H9 (cell line): Measurements from ENCODE around the gene USP9X. TPM values are rescaled to one million over a fixed set of nuclear protein-coding genes. Genes with fewer than 3 reads are reported as not detected.

ENCODE experiments used
- DNase-seq: peaks from one replicate; pipeline ENCODE4 v3.0.0-alpha.2; 2017
- H2AFZ ChIP-seq: one replicate; pipeline ENCODE4 v1.6.1; 2013; ENCODE audit warnings: mild to moderate bottlenecking, low read length, control low read depth, moderate library complexity
- H2AK5ac ChIP-seq: 2 replicates; pipeline ENCODE4 v1.6.1; 2013; ENCODE audit warnings: low read length, control low read depth, mixed read lengths; ENCODE audit not compliant: insufficient read length
- H2BK120ac ChIP-seq: one replicate; pipeline ENCODE4 v1.6.1; 2013; ENCODE audit warnings: low read depth, mild to moderate bottlenecking, low read length, control low read depth, inconsistent platforms; ENCODE audit not compliant: poor library complexity, severe bottlenecking
- H2BK12ac ChIP-seq: 2 replicates; pipeline ENCODE4 v1.6.1; 2013; ENCODE audit warnings: low read length, control low read depth, mixed read lengths, low read depth; ENCODE audit not compliant: insufficient read length
- H2BK15ac ChIP-seq: 2 replicates; pipeline ENCODE4 v1.6.1; 2013; ENCODE audit warnings: low read depth, low read length, control low read depth
- H2BK20ac ChIP-seq: one replicate; pipeline ENCODE4 v1.6.1; 2013; ENCODE audit warnings: low read depth, mild to moderate bottlenecking, low read length, control low read depth, inconsistent platforms; ENCODE audit not compliant: poor library complexity, severe bottlenecking
- H2BK5ac ChIP-seq: 2 replicates; pipeline ENCODE4 v1.6.1; 2013; ENCODE audit warnings: low read length, control low read depth, mixed read lengths; ENCODE audit not compliant: insufficient read length
- H3K14ac ChIP-seq: 2 replicates; pipeline ENCODE4 v1.6.1; 2013; ENCODE audit warnings: low read length, control low read depth; ENCODE audit not compliant: insufficient read depth
- H3K18ac ChIP-seq: 2 replicates; pipeline ENCODE4 v1.6.1; 2013; ENCODE audit warnings: low read depth, mild to moderate bottlenecking, mixed read lengths, low read length, control low read depth; ENCODE audit not compliant: insufficient read length
- H3K23ac ChIP-seq: 2 replicates; pipeline ENCODE4 v1.6.1; 2013; ENCODE audit warnings: low read length, control low read depth, mixed read lengths, low read depth; ENCODE audit not compliant: insufficient read length
- H3K23me2 ChIP-seq: 2 replicates; pipeline ENCODE4 v1.6.1; 2013; ENCODE audit warnings: low read depth, mild to moderate bottlenecking, mixed read lengths, low read length, control low read depth; ENCODE audit not compliant: insufficient read length, poor library complexity, severe bottlenecking
- H3K27ac ChIP-seq: 2 replicates; pipeline ENCODE4 v1.5.1; 2013; ENCODE audit warnings: low read length, control low read depth, mixed read lengths, low read depth; ENCODE audit not compliant: insufficient read length
- H3K27me3 ChIP-seq: 2 replicates; pipeline ENCODE4 v1.6.1; 2013; ENCODE audit warnings: low read length, control low read depth, inconsistent platforms; ENCODE audit not compliant: insufficient read depth
- H3K4ac ChIP-seq: 2 replicates; pipeline ENCODE4 v1.6.1; 2013; ENCODE audit warnings: low read depth, mild to moderate bottlenecking, control low read depth, inconsistent platforms, low read length, moderate library complexity
- H3K4me1 ChIP-seq: 2 replicates; pipeline ENCODE4 v1.6.1; 2013; ENCODE audit warnings: low read length, control low read depth, inconsistent platforms; ENCODE audit not compliant: insufficient read depth
- H3K4me2 ChIP-seq: 2 replicates; pipeline ENCODE4 v1.6.1; 2013; ENCODE audit warnings: low read length, control low read depth, mixed read lengths; ENCODE audit not compliant: insufficient read length, insufficient read depth
- H3K56ac ChIP-seq: 2 replicates; pipeline ENCODE4 v1.6.1; 2013; ENCODE audit warnings: low read depth, mild to moderate bottlenecking, mixed read lengths, low read length, control low read depth; ENCODE audit not compliant: insufficient read length
- H3K79me1 ChIP-seq: 2 replicates; pipeline ENCODE4 v1.6.1; 2013; ENCODE audit warnings: low read depth, mild to moderate bottlenecking, moderate library complexity, low read length, control low read depth, inconsistent platforms; ENCODE audit not compliant: insufficient read depth, poor library complexity, severe bottlenecking
- H3K79me2 ChIP-seq: 2 replicates; pipeline ENCODE4 v1.6.1; 2013; ENCODE audit warnings: low read length, control low read depth, inconsistent platforms; ENCODE audit not compliant: insufficient read depth
- H3K9ac ChIP-seq: 2 replicates; pipeline ENCODE4 v1.6.1; 2013; ENCODE audit warnings: low read length, control low read depth, mixed read lengths; ENCODE audit not compliant: insufficient read length; ENCODE audit errors: extremely low read depth
- H3K9me3 ChIP-seq: one replicate; pipeline ENCODE4 v1.6.1; 2013; ENCODE audit warnings: low read depth, low read length, inconsistent platforms; ENCODE audit not compliant: control insufficient read depth
- H3T11ph ChIP-seq: one replicate; pipeline ENCODE4 v1.6.1; 2013; ENCODE audit warnings: mild to moderate bottlenecking, low read length, control low read depth, inconsistent platforms
- H4K20me1 ChIP-seq: one replicate; pipeline ENCODE4 v1.6.1; 2013; ENCODE audit not compliant: control insufficient read depth, insufficient read length, insufficient read depth
- H4K5ac ChIP-seq: 2 replicates; pipeline ENCODE4 v1.6.1; 2013; ENCODE audit warnings: low read depth, mild to moderate bottlenecking, mixed read lengths, low read length, control low read depth; ENCODE audit not compliant: insufficient read length
- H4K8ac ChIP-seq: replicated peaks from 2 replicates; pipeline ENCODE4 v1.6.1; 2013; ENCODE audit warnings: low read length, control low read depth, mixed read lengths, low read depth; ENCODE audit not compliant: insufficient read length
- H4K91ac ChIP-seq: 2 replicates; pipeline ENCODE4 v1.6.1; 2013; ENCODE audit warnings: low read depth, mild to moderate bottlenecking, moderate library complexity, mixed read lengths, low read length, control low read depth; ENCODE audit not compliant: insufficient read length
- H3K27ac Mint-ChIP-seq, 3 experiments: 2 replicates in 2 of 3; 3 replicates in 1 of 3; pipeline ENCODE4 v1.8.0; 2020 to 2021; ENCODE audit warnings: mixed read lengths in 3 of 3, mild to moderate bottlenecking in 1 of 3, moderate library complexity in 1 of 3
- H3K27me3 Mint-ChIP-seq: 2 replicates; pipeline ENCODE4 v1.8.0; 2021; ENCODE audit warnings: low read depth, mild to moderate bottlenecking, moderate library complexity, mixed read lengths
- H3K36me3 Mint-ChIP-seq, 3 experiments: 2 replicates in 2 of 3; 3 replicates in 1 of 3; pipeline ENCODE4 v1.8.0; 2020 to 2021; ENCODE audit warnings: low read depth in 3 of 3, mixed read lengths in 3 of 3; ENCODE audit not compliant: insufficient read depth in 1 of 3
- H3K4me1 Mint-ChIP-seq, 2 experiments: 2 replicates each; pipeline ENCODE4 v1.8.0; 2020; ENCODE audit warnings: mixed read lengths in 2 of 2
- H3K4me3 Mint-ChIP-seq, 2 experiments: 2 replicates in 1 of 2; 3 replicates in 1 of 2; pipeline ENCODE4 v1.8.0; 2020 to 2021; ENCODE audit warnings: mild to moderate bottlenecking in 2 of 2, mixed read lengths in 2 of 2, moderate library complexity in 1 of 2
- H3K9me3 Mint-ChIP-seq, 2 experiments: 2 replicates in 1 of 2; 3 replicates in 1 of 2; pipeline ENCODE4 v1.8.0; 2020; ENCODE audit warnings: mild to moderate bottlenecking in 2 of 2, mixed read lengths in 2 of 2, moderate library complexity in 1 of 2
- WGBS: extraction: QIAGEN DNeasy Blood & Tissue Kit; methylation state at CpG from one replicate; pipeline ENCODE4 v1.1.7; 2013; ENCODE audit warnings: missing lambda C conversion rate, low lambda C conversion rate, mixed read lengths; ENCODE audit not compliant: insufficient read length; ENCODE audit errors: extremely low coverage; 5-methylcytosine and 5-hydroxymethylcytosine counted together
- total RNA-seq: library from RNA; stranded (reverse); gene quantifications from 2 replicates; pipeline ENCODE4 v1.2.1, GENCODE V29; 2021
- TF ChIP-seq, protein P1 (sequence below): fragments of 200-600 bp; sonication (generic); conservative IDR thresholded peaks from 3 replicates; pipeline ENCODE4 v1.8.0; 2021; ENCODE audit warnings: antibody characterized with exemption, mild to moderate bottlenecking

USP9X gene
- total RNA-seq, 1 experiment from 2014 or later: 284 TPM

DNA sequence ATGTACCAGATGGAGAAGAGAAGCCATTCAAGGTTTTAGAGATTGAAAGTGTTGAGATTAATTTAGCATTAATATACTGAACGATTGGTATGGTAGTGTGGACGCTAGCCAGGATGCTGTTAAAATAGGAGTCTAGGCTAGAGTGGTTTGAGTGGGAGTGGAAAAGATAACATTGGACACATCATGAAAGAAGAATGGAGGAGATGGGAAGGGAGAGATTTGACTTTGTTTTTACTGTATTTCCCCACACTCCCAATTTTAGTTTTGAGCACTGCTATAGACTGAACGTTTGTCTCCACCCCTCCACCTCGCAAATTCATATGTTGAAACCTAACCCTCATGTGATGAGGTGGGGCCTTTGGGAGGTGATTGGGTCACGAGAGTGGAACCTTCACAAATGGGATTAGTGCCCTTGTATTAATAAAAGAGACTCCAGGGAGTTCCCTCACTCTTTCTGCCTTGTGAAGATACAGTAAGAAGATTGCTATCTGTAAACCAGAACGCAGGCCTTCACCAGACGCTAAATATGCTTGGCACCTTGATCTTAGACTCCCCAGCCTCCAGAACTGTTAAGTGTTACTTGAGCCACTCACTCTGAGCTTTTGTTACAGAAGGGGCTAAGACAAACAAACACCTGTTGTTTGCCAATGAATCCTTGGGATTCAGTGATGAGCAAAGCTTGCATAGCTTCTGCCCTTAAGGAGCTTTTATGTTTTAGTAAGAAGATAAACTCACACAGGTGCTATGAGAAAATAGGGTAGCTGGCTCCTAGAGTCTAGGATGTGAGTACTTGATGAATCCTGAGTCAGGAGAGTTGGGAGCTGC, 25.8 kb downstream of the USP9X start:
- TF ChIP-seq, protein P1, sequence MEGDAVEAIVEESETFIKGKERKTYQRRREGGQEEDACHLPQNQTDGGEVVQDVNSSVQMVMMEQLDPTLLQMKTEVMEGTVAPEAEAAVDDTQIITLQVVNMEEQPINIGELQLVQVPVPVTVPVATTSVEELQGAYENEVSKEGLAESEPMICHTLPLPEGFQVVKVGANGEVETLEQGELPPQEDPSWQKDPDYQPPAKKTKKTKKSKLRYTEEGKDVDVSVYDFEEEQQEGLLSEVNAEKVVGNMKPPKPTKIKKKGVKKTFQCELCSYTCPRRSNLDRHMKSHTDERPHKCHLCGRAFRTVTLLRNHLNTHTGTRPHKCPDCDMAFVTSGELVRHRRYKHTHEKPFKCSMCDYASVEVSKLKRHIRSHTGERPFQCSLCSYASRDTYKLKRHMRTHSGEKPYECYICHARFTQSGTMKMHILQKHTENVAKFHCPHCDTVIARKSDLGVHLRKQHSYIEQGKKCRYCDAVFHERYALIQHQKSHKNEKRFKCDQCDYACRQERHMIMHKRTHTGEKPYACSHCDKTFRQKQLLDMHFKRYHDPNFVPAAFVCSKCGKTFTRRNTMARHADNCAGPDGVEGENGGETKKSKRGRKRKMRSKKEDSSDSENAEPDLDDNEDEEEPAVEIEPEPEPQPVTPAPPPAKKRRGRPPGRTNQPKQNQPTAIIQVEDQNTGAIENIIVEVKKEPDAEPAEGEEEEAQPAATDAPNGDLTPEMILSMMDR: no peak
- H3K4me1 Mint-ChIP-seq: peaks cover 57 to 68% of the 10 kb centered on the region in 2 experiments
- H3K36me3 Mint-ChIP-seq: peaks cover 0 to 40% (median 13%) of the 10 kb centered on the region in 3 experiments; a peak in 6 of 7 replicates
- H2BK12ac ChIP-seq: no peak overlapping the region
- H4K5ac ChIP-seq: no peak overlapping the region
- H4K20me1 ChIP-seq: no peaks in the 10 kb centered on the region
- WGBS: no CpG with 5 or more reads among the region's 7 CpGs
- H3K27me3 Mint-ChIP-seq: no peaks in the 10 kb centered on the region
- H3K4me1 ChIP-seq: peaks cover 10% of the 10 kb centered on the region; the same call in 1 of the 2 replicates
- H3K4me2 ChIP-seq: peak overlapping the region; percentile 40
- no peak overlapping the region for H3K23ac ChIP-seq
- H3K9me3 ChIP-seq: no peaks in the 10 kb centered on the region
- H4K8ac ChIP-seq: no peak overlapping the region
- no peak overlapping the region for H3K18ac ChIP-seq
- no peaks in the 10 kb centered on the region for H3K27me3 ChIP-seq
- peak overlapping the region; percentile 59 to 96 (median 96); a peak in 5 of 7 replicates for H3K27ac Mint-ChIP-seq
- H3K56ac ChIP-seq: no peak overlapping the region
- H3K23me2 ChIP-seq: no peaks in the 10 kb centered on the region
- H3K79me1 ChIP-seq: no peaks in the 10 kb centered on the region
- peak overlapping the region; percentile 30 for H3K9ac ChIP-seq
- no peak overlapping the region for H3K4ac ChIP-seq
- H3K27ac ChIP-seq: peak overlapping the region; percentile 70
- no peak overlapping the region for H3T11ph ChIP-seq
- H3K9me3 Mint-ChIP-seq: peaks cover 46 to 55% of the 10 kb centered on the region in 2 experiments
- H2BK5ac ChIP-seq: no peak overlapping the region
- peaks cover 84% of the 10 kb centered on the region for H3K79me2 ChIP-seq
- no peak overlapping the region for H4K91ac ChIP-seq
- H2AK5ac ChIP-seq: no peak overlapping the region
- H2BK15ac ChIP-seq: no peak overlapping the region
- H2BK120ac ChIP-seq: no peak overlapping the region
- peak overlapping the region; percentile 16 to 54; a peak in 3 of 5 replicates for H3K4me3 Mint-ChIP-seq
- DNase-seq: no peak
- no peak overlapping the region for H2BK20ac ChIP-seq
- no peak overlapping the region for H2AFZ ChIP-seq
- H3K14ac ChIP-seq: no peak overlapping the region
